Panc1 (cell line): ENCODE measurements around the gene IL1RAPL1. TPM values are rescaled to one million over a fixed set of nuclear protein-coding genes. Genes with fewer than 3 reads are reported as not detected.

Experiments used
- ATAC-seq: fragments of 200-7000 bp; cut with Tn5 transposase; 2 replicates; pipeline ENCODE4 v1.9.1; 2020; ENCODE audit warnings: mild to moderate bottlenecking, moderate library complexity
- BruUV-seq: library from RNA; stranded (reverse); fragments of 400-500 nt; replicated peaks from 2 replicates; lab custom pipeline; 2021; lab: Mats Ljungman, UMichigan
- CTCF ChIA-PET: fragments of 300-600 bp; sonication (Branson Sonifier 250); formaldehyde crosslinking; loops from one replicate; lab custom pipeline; 2022; ENCODE audit warnings: antibody characterized with exemption; lab: Charles Lee
- POLR2A ChIA-PET: fragments of 300-600 bp; sonication (Branson Sonifier 250); formaldehyde crosslinking; loops from one replicate; lab custom pipeline; 2022; ENCODE audit warnings: antibody characterized with exemption; lab: Charles Lee
- DNase-seq: peaks from one replicate; pipeline ENCODE4 v3.0.0-alpha.2; 2010; ENCODE audit warnings: low read depth, low spot score
- H3K27ac ChIP-seq: 2 replicates; pipeline ENCODE4 v1.5.1; 2011; ENCODE audit warnings: mild to moderate bottlenecking, low read length, inconsistent platforms
- H3K27me3 ChIP-seq: fragments of 200-500 bp; sonication (Bioruptor generic); 2 replicates; pipeline ENCODE4 v1.6.0; 2014; ENCODE audit warnings: low read length, inconsistent platforms; ENCODE audit not compliant: control insufficient read depth, insufficient read depth
- H3K36me3 ChIP-seq: fragments of 200-500 bp; sonication (Bioruptor generic); 2 replicates; pipeline ENCODE4 v1.5.1; 2014; ENCODE audit warnings: inconsistent platforms, mild to moderate bottlenecking, low read length, moderate library complexity; ENCODE audit not compliant: control insufficient read depth, insufficient read depth
- H3K4me1 ChIP-seq: 2 replicates; pipeline ENCODE4 v1.5.1; 2011; ENCODE audit warnings: inconsistent platforms, mild to moderate bottlenecking, low read length, moderate library complexity; ENCODE audit not compliant: control insufficient read depth, insufficient read depth
- H3K4me3 ChIP-seq, 2 experiments: 2 replicates each; pipeline ENCODE4 v1.5.1; 2011 to 2012; ENCODE audit warnings: low read depth in 2 of 2, low read length in 2 of 2, mild to moderate bottlenecking in 2 of 2, inconsistent platforms in 1 of 2, moderate library complexity in 1 of 2
- H3K9me3 ChIP-seq: fragments of 200-500 bp; sonication (Bioruptor generic); 2 replicates; pipeline ENCODE4 v1.5.1; 2014; ENCODE audit warnings: low read depth, mild to moderate bottlenecking, inconsistent platforms, low read length, moderate library complexity; ENCODE audit not compliant: control insufficient read depth, insufficient read depth
- CTCF ChIP-seq: fragments of 450-650 bp; IDR thresholded peaks from 2 replicates; pipeline ENCODE4 v1.5.1; 2017; ENCODE audit warnings: mild to moderate bottlenecking
- POLR2AphosphoS5 ChIP-seq: IDR thresholded peaks from 2 replicates; pipeline ENCODE4 v1.6.1; 2012; ENCODE audit warnings: mild to moderate bottlenecking, low read depth, low read length, moderate library complexity
- REST ChIP-seq, 2 experiments: IDR thresholded peaks; 2 replicates each; pipeline ENCODE4 v1.6.1; 2011 to 2012; ENCODE audit warnings: low read depth in 2 of 2, control low read depth in 1 of 2, low read length in 1 of 2, mild to moderate bottlenecking in 1 of 2, moderate library complexity in 1 of 2; ENCODE audit not compliant: insufficient read depth in 1 of 2
- SIN3A ChIP-seq: IDR thresholded peaks from 2 replicates; pipeline ENCODE4 v1.6.1; 2012; ENCODE audit warnings: low read depth, mild to moderate bottlenecking, low read length, moderate library complexity, borderline replicate concordance; ENCODE audit not compliant: insufficient read depth
- TCF7L2 ChIP-seq: IDR thresholded peaks from 2 replicates; pipeline ENCODE4 v1.6.1; 2011; ENCODE audit warnings: mild to moderate bottlenecking, low read depth, low read length, inconsistent platforms
- in situ Hi-C: cut with HindIII; loops from 2 replicates; pipeline ENCODE4 v1.10.0; 2016; ENCODE audit warnings: low sequenced_read_pairs, low pct_unique_long_range_greater_than_20kb
- intact Hi-C: fragments of 100-400 bp; cut with micrococcal nuclease; formaldehyde crosslinking; loops from one replicate; pipeline ENCODE4 v1.10.0; 2022; ENCODE audit not compliant: unreplicated experiment
- total RNA-seq: library from RNA; stranded (reverse); gene quantifications from one replicate; pipeline ENCODE4 v1.2.1, GENCODE V29; 2021; ENCODE audit not compliant: unreplicated experiment

The IL1RAPL1 gene
- total RNA-seq, 1 experiment from 2014 or later = 0.59 TPM

DNA sequence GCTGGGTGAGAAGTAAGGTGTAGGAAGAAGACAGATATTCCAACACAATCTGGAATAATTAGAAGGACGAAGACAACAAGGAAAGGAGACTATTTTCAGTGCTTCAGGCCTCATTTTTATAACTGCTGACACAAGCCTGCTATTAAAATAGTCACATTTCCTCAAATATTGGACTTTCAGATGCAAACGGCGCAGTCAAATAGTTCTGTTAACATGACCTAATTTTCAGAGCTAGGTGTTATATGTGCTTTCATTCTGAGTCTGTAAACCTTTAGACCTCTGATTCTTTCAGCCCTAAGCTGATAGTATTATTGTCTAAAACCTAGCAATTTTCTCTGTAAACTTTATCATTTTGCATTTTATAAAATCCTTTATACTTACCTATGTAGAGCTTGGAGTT is 261.5 kb downstream of the IL1RAPL1 start:
- in situ Hi-C loops (no loop called here), intact Hi-C loops (no loop called here)
- Histone ChIP-seq H3K36me3 (no peaks in the 10 kb centered on the region), H3K4me3 (no peak overlapping the region), H3K27ac (no peak overlapping the region), H3K9me3 (no peaks in the 10 kb centered on the region), H3K4me1 (no peaks in the 10 kb centered on the region), H3K27me3 (no peaks in the 10 kb centered on the region)
- no peak for TF ChIP-seq CTCF
- TF ChIP-seq POLR2AphosphoS5 = no peak
- no peak for TF ChIP-seq REST (IDR thresholded peaks at IDR 0.05; ENCODE audit: insufficient read depth in 1 of 2, low read depth in 2 of 2, low read length in 1 of 2)
- CTCF ChIA-PET = no interaction called here
- DNase-seq (no peak), ATAC-seq (no peak)
- BruUV-seq = no TSS peak
- POLR2A ChIA-PET = no interaction called here

DNA sequence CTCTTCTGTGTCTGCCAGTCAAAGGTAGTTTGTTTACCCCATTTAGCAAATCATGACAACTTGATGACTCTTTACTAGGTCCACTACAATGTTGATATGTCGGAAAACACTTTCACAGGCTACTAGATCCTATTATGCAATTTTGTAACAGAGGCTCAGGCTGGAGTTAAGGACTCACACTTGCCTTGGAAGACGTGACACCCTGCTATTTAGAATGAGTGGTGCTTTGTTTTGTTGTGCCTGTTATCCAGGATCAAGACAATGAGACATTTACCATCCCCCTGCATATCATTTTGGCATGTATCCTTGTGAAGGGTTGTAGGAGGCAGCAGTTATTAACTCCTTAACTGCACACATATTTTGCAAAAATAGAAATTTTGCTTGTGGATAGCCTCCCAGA is 263.7 kb downstream of the IL1RAPL1 start:
- CTCF ChIA-PET = no interaction called here
- intact Hi-C loops = no loop called here

More for the DNA sequence above, 263.7 kb downstream of the IL1RAPL1 start:
- ATAC-seq = no peak
- POLR2A ChIA-PET = no interaction called here
- in situ Hi-C loops = no loop called here
- no peak for DNase-seq
- no peak overlapping the region for H3K4me3 ChIP-seq
- no peaks in the 10 kb centered on the region for H3K27me3 ChIP-seq
- no peaks in the 10 kb centered on the region for H3K4me1 ChIP-seq
- no TSS peak for BruUV-seq
- no peaks in the 10 kb centered on the region for H3K36me3 ChIP-seq
- no peaks in the 10 kb centered on the region for H3K9me3 ChIP-seq
- H3K27ac ChIP-seq = no peak overlapping the region
- TF ChIP-seq REST (IDR thresholded peaks at IDR 0.05; ENCODE audit: insufficient read depth in 1 of 2, low read depth in 2 of 2, low read length in 1 of 2) = no peak
- TF ChIP-seq POLR2AphosphoS5 = no peak
- no peak for TF ChIP-seq SIN3A
- TF ChIP-seq CTCF = no peak
- no peak for TF ChIP-seq TCF7L2
